Ishikawa (cell line): ENCODE measurements around the gene COL2A1.

ENCODE experiments used
- CEBPB ChIP-seq: IDR thresholded peaks from 2 replicates; pipeline ENCODE4 v1.6.1; 2012
- CREB1 ChIP-seq: IDR thresholded peaks from 2 replicates; pipeline ENCODE4 v1.6.1; 2012; ENCODE audit warnings: low read depth
- EGR1 ChIP-seq: IDR thresholded peaks from 2 replicates; pipeline ENCODE4 v1.6.1; 2012
- EP300 ChIP-seq: IDR thresholded peaks from 2 replicates; pipeline ENCODE4 v1.6.1; 2012; ENCODE audit warnings: borderline replicate concordance
- FOXM1 ChIP-seq: IDR thresholded peaks from 2 replicates; pipeline ENCODE4 v1.6.1; 2012; ENCODE audit warnings: low read depth, borderline replicate concordance
- MAX ChIP-seq: IDR thresholded peaks from 2 replicates; pipeline ENCODE4 v1.6.1; 2012
- NFIC ChIP-seq: IDR thresholded peaks from 2 replicates; pipeline ENCODE4 v1.6.1; 2012
- RAD21 ChIP-seq: IDR thresholded peaks from 2 replicates; pipeline ENCODE4 v1.6.1; 2012; ENCODE audit warnings: low read depth
- REST ChIP-seq: IDR thresholded peaks from 2 replicates; pipeline ENCODE4 v1.6.1; 2012; ENCODE audit warnings: low read depth, mild to moderate bottlenecking
- TAF1 ChIP-seq: IDR thresholded peaks from 2 replicates; pipeline ENCODE4 v1.6.1; 2012; ENCODE audit warnings: low read depth, mild to moderate bottlenecking
- TCF12 ChIP-seq: IDR thresholded peaks from 2 replicates; pipeline ENCODE4 v1.6.1; 2012; ENCODE audit warnings: low read depth
- TEAD4 ChIP-seq: IDR thresholded peaks from 2 replicates; pipeline ENCODE4 v1.6.1; 2012
- USF1 ChIP-seq: IDR thresholded peaks from 2 replicates; pipeline ENCODE4 v1.6.1; 2012
- YY1 ChIP-seq: IDR thresholded peaks from 2 replicates; pipeline ENCODE4 v1.6.1; 2012; ENCODE audit warnings: low read depth
- ZBTB7A ChIP-seq: IDR thresholded peaks from 2 replicates; pipeline ENCODE4 v1.6.1; 2012; ENCODE audit warnings: low read depth

COL2A1 gene

GRCh38 chr12:47975036-47975620 is 29.1 kb downstream of the COL2A1 start:
- TF ChIP-seq NFIC (no peak), MAX (no peak), FOXM1 (no peak), TEAD4 (no peak)

DNA sequence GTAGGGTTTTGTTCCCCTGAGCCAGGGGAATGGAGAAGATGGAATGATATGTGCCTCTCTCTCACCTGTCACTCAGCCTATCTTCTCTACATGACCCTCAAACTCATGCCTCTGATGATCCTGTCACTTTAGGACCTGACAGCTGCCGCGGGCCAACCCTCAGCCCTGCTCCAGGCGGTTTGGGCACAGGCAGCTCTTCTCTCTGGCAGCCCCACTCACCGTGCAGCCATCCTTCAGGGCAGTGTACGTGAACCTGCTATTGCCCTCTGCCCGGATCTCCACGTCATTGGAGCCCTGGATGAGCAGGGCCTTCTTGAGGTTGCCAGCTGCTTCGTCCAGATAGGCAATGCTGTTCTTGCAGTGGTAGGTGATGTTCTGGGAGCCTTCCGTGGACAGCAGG is 30.4 kb downstream of the COL2A1 start:
- TF ChIP-seq NFIC, result no peak
- no peak for TF ChIP-seq FOXM1
- no peak for TF ChIP-seq CREB1
- TF ChIP-seq CEBPB, result no peak
- TF ChIP-seq RAD21, result no peak
- no peak for TF ChIP-seq TEAD4
- TF ChIP-seq REST, result no peak

- TF ChIP-seq USF1 (no peak), TAF1 (no peak), MAX (no peak), TEAD4 (no peak), FOXM1 (no peak), ZBTB7A (no peak), EGR1 (no peak), YY1 (no peak), EP300 (no peak), RAD21 (no peak), CREB1 (no peak), REST (no peak), TCF12 (no peak), NFIC (no peak), CEBPB (no peak)
Measured at GRCh38 chr12:47972895-47973294, 31.4 kb downstream of the COL2A1 start.

GRCh38 chr12:47970843-47971242 is 33.4 kb downstream of the COL2A1 start:
- TF ChIP-seq TAF1, result no peak
- TF ChIP-seq FOXM1, result no peak
- no peak for TF ChIP-seq USF1
- TF ChIP-seq CREB1, result no peak
- no peak for TF ChIP-seq EP300
- TF ChIP-seq RAD21, result no peak
- TF ChIP-seq REST, result no peak
- no peak for TF ChIP-seq EGR1
- TF ChIP-seq NFIC, result no peak
- TF ChIP-seq ZBTB7A, result no peak
- TF ChIP-seq YY1, result no peak
- TF ChIP-seq MAX, result no peak
- TF ChIP-seq TCF12, result no peak
- TF ChIP-seq CEBPB, result no peak
- no peak for TF ChIP-seq TEAD4

GRCh38 chr12:47969845-47970244 is 34.4 kb downstream of the COL2A1 start:
- TF ChIP-seq USF1 (no peak), TCF12 (no peak), ZBTB7A (no peak), EGR1 (no peak), CREB1 (no peak), REST (no peak), TEAD4 (no peak), TAF1 (no peak), RAD21 (no peak), CEBPB (no peak), FOXM1 (no peak), NFIC (no peak), EP300 (no peak), MAX (no peak), YY1 (no peak)
